ENCODE results near the gene CPAMD8. TPM values are rescaled to one million over a fixed set of nuclear protein-coding genes. Genes with fewer than 3 reads are reported as not detected.
"Not testable (repeated sequence)": the region's sequence is repeated elsewhere in the genome, so short reads cannot be mapped to it uniquely, and the experiment has no call there.

The CPAMD8 gene
- total RNA-seq, 1 donor from 2014 or later = 7.1 TPM

GRCh38 chr19:17045907-17046502 lies 19.4 kb upstream of the CPAMD8 start:
- intact Hi-C loops (cut with DNase I) = no loop called here
- no peak for DNase-seq (ENCODE audit: low spot score)

GRCh38 chr19:17043744-17044143 lies 17.1 kb upstream of the CPAMD8 start:
- intact Hi-C loops (cut with DNase I) = no loop called here
- DNase-seq (ENCODE audit: low spot score) = no peak

- intact Hi-C loops (cut with DNase I) = no loop called here
- DNase-seq (ENCODE audit: low spot score) = no peak
Measured at GRCh38 chr19:17041976-17042375, 15.4 kb upstream of the CPAMD8 start.

GRCh38 chr19:17037966-17038500 lies 11.4 kb upstream of the CPAMD8 start:
- intact Hi-C loops (cut with DNase I) = no loop called here
- DNase-seq (ENCODE audit: low spot score) = no peak

- no peak for DNase-seq (ENCODE audit: low spot score)
- intact Hi-C loops (cut with DNase I) = no loop called here
Measured at GRCh38 chr19:17037184-17037583, 10.6 kb upstream of the CPAMD8 start.

- intact Hi-C loops (cut with DNase I) = no loop called here
- DNase-seq (ENCODE audit: low spot score) = no peak
Measured at GRCh38 chr19:17036640-17037039, 10.0 kb upstream of the CPAMD8 start.

GRCh38 chr19:17035842-17036424 lies 9.3 kb upstream of the CPAMD8 start:
- intact Hi-C loops (cut with DNase I) = no loop called here
- DNase-seq (ENCODE audit: low spot score) = no peak

GRCh38 chr19:17031741-17032140 lies 5.1 kb upstream of the CPAMD8 start:
- no peak for DNase-seq (ENCODE audit: low spot score)
- intact Hi-C loops (cut with DNase I) = no loop called here

- intact Hi-C loops (cut with DNase I) = no loop called here
- no peak for DNase-seq (ENCODE audit: low spot score)
Measured at GRCh38 chr19:17027535-17027975, 945 bp upstream of the CPAMD8 start.

- no peak for DNase-seq (ENCODE audit: low spot score)
- intact Hi-C loops (cut with DNase I) = no loop called here
Measured at GRCh38 chr19:17025991-17026658, 485 bp downstream of the CPAMD8 start.

GRCh38 chr19:17025361-17025760 lies 1.2 kb downstream of the CPAMD8 start:
- DNase-seq (ENCODE audit: low spot score) = no peak
- intact Hi-C loops (cut with DNase I) = no loop called here

GRCh38 chr19:17024941-17025340 lies 1.7 kb downstream of the CPAMD8 start:
- intact Hi-C loops (cut with DNase I); DNase-seq (ENCODE audit: low spot score): not testable (repeated sequence)

- DNase-seq (ENCODE audit: low spot score) = no peak
- intact Hi-C loops (cut with DNase I) = no loop called here
Measured at GRCh38 chr19:17023805-17024204, 2.8 kb downstream of the CPAMD8 start.

GRCh38 chr19:17022738-17023137 lies 3.9 kb downstream of the CPAMD8 start:
- intact Hi-C loops (cut with DNase I) = no loop called here
- no peak for DNase-seq (ENCODE audit: low spot score)

GRCh38 chr19:17021793-17022590 lies 4.6 kb downstream of the CPAMD8 start:
- intact Hi-C loops (cut with DNase I) = no loop called here
- DNase-seq (ENCODE audit: low spot score) = no peak

- no peak for DNase-seq (ENCODE audit: low spot score)
- intact Hi-C loops (cut with DNase I) = no loop called here
Measured at GRCh38 chr19:17021328-17021727, 5.3 kb downstream of the CPAMD8 start.

GRCh38 chr19:17020823-17021222 lies 5.8 kb downstream of the CPAMD8 start:
- intact Hi-C loops (cut with DNase I) = no loop called here
- DNase-seq (ENCODE audit: low spot score) = no peak

GRCh38 chr19:17020385-17020784 lies 6.2 kb downstream of the CPAMD8 start:
- intact Hi-C loops (cut with DNase I) = no loop called here
- DNase-seq (ENCODE audit: low spot score) = no peak

- not testable (repeated sequence) for DNase-seq (ENCODE audit: low spot score)
Measured at GRCh38 chr19:17014212-17014861, 12.3 kb downstream of the CPAMD8 start.

GRCh38 chr19:17011485-17011884 lies 15.1 kb downstream of the CPAMD8 start:
- DNase-seq (ENCODE audit: low spot score) = no peak
- intact Hi-C loops (cut with DNase I) = no loop called here

More at GRCh38 chr19:17014212-17014861, 12.3 kb downstream of the CPAMD8 start:
- intact Hi-C loops (cut with DNase I) = not testable (repeated sequence)

Data from cardiac septum (tissue), 1 donor.